Dermis lymphatic vessel endothelial cell (primary cell): Measurements from ENCODE around the gene DGKZ. TPM values are rescaled to one million over a fixed set of nuclear protein-coding genes. Genes with fewer than 3 reads are reported as not detected.

Experiments used
- total RNA-seq: library from RNA; depleted of rRNA; stranded (reverse); fragments of >200 nt; gene quantifications from 2 replicates; pipeline ENCODE4 v1.2.1, GENCODE V29; 2014

DGKZ gene, protein sequence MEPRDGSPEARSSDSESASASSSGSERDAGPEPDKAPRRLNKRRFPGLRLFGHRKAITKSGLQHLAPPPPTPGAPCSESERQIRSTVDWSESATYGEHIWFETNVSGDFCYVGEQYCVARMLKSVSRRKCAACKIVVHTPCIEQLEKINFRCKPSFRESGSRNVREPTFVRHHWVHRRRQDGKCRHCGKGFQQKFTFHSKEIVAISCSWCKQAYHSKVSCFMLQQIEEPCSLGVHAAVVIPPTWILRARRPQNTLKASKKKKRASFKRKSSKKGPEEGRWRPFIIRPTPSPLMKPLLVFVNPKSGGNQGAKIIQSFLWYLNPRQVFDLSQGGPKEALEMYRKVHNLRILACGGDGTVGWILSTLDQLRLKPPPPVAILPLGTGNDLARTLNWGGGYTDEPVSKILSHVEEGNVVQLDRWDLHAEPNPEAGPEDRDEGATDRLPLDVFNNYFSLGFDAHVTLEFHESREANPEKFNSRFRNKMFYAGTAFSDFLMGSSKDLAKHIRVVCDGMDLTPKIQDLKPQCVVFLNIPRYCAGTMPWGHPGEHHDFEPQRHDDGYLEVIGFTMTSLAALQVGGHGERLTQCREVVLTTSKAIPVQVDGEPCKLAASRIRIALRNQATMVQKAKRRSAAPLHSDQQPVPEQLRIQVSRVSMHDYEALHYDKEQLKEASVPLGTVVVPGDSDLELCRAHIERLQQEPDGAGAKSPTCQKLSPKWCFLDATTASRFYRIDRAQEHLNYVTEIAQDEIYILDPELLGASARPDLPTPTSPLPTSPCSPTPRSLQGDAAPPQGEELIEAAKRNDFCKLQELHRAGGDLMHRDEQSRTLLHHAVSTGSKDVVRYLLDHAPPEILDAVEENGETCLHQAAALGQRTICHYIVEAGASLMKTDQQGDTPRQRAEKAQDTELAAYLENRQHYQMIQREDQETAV
- 43.1 and 52.0 TPM in 2 replicates for total RNA-seq

DNA sequence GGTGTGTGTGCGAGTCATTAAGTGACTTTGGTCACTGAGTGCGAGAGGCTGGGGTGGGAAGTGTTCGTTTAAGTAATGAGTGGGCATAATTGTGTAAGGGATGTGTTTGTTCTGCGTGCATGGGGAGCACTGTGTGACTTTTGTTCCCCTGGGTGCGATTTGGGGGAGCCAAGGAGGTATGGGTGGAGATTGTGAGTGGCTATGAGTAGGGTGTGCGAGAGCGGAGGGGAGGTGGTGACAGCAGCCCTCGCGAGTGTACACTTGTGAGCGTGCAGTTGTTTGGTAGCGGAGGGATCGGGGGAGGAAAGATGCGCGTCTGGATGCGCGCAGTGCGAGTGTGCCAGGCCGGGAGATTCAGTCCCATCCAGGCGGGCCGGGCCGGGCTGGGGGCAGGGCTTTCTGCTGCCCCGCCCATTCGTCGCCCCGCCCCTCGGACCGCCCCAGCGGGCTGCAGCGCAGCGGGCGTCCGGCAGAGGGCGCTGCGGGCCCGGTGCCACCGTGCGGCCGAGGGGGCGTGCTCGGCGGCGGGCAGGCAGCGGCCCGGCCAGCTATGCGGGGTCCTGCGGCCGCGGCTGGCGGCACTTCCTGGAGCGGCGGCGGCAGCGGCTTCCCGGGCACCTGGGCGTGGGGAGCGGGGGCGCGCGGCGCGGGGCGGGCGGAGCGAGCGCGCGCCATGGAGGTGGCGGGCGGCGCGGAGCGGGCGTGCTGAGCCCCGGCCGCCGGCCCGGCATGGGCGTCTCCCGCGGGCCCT is at the start of gene DGKZ:
DGKZ (plus strand) TSS at position 578 of the 751 bp plus-strand sequence. CDS start 197 bp downstream, outside the sequence.

DNA sequence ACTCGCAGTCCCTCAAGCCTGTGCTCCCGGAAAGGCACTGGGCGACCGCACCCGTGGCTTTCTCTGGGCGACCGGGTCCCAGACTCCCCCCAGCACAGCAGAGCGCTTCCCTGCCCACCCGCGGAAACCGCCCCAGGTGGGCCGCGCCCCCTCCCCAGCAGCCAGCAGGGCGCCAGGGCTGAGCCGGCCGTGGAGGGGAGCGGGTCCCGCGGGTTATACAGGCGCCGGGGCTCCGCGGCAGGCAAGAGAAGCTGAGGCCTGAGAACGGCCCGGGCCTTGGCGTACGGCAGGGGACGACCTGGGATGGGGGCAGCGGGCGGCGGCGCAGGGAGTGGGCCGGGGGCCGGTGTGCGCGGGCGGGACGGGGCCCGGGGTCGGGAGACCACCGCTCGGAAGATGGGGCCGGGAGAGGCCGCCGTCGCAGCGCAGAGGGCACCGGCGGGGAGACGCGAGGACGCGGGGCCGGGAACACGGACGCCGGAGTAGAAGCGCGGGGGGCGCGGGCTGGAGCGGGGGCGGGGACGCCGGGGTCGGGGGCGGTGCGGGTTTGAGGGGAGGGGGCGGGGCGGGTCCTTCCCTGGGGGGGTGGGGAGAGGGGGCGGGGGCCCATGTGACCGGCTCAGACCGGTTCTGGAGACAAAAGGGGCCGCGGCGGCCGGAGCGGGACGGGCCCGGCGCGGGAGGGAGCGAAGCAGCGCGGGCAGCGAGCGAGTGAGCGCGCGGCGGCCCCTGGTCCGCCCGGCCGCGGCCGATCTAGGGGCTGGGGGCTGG is 34.0 kb downstream of the DGKZ start, which contains the start of gene MDK:
MDK (plus strand) TSS at position 622 of the 771 bp plus-strand sequence. CDS start 389 bp downstream, outside the sequence.

DNA sequence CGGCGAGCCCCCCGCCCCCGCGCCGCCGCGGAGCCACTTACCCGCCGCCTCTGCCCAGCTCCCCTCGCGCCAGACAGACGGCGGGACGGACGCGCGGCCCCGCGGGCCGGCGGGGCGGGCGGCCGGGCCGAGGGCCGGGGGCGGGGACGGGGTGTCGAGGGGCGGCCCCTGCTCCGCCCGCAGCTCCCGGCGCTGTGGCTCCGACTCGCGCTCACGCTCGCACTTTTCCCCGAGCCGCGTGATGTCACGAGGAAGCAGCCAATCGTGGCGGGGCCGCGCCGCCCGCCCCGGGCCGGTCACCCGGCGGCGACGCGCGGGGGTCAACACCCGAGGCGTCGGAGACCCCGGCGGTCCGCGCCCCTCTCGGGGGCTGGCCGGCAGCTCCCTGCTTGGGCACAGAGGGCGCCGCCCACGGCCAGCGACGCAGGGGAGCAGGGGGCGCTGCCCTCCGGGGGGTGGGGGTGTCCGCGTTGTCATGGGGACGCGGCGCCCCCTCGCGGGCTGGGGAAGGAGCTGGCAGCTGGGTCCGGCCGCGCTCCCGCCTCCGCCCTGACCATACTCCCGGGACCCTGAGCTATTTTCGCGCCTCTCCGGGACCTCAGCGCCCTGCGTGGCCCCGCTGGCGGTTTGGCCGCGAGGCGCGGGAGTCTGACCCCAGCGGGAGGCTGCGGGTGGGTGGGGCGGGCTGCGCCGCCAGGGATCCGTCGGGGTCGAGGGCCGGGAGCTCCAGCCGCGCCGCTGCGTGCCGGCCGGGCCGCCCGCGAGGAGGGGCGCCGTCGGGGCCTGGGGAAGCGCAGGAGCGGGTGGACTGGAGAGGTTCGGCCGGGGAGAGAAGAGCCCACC is 44.5 kb downstream of the DGKZ start, which contains the start of gene CHRM4:
CHRM4 (minus strand) TSS at position 199 of the 843 bp plus-strand sequence. CDS start 5,219 bp downstream, outside the sequence.

Other genes starting within 250 kb of the DGKZ start
- 6.1 and 7.2 TPM in 2 replicates for gene PHF21A, start 226.0 kb upstream of the DGKZ start, total RNA-seq
- 0.09 and 0.65 TPM in 2 replicates for gene CREB3L1, start 69.8 kb upstream of the DGKZ start, total RNA-seq
- 53.6 and 62.1 TPM in 2 replicates for gene MDK, start 34.2 kb downstream of the DGKZ start, total RNA-seq
- under 0.01 and 0.09 TPM in 2 replicates for gene CHRM4, start 44.3 kb downstream of the DGKZ start, total RNA-seq
- gene AMBRA1, start 246.6 kb downstream of the DGKZ start, total RNA-seq = 12.2 and 12.4 TPM in 2 replicates